Activated CD4-positive, alpha-beta T cell treated with anti-CD3 and anti-CD28 coated beads, Interleukin-2, amount 10 ng/mL, durations not matched to agents 24 days and 14 days (primary cell): ENCODE data around the gene NODAL. TPM values are rescaled to one million over a fixed set of nuclear protein-coding genes. Genes with fewer than 3 reads are reported as not detected.

Experiments used
- DNase-seq: peaks from one replicate; pipeline ENCODE4 v3.0.0; 2022
- H3K27ac Mint-ChIP-seq: one replicate; pipeline ENCODE4 v1.8.0; 2022; ENCODE audit warnings: mild to moderate bottlenecking, mixed read lengths
- H3K27me3 Mint-ChIP-seq: one replicate; pipeline ENCODE4 v1.8.0; 2022; ENCODE audit warnings: mixed read lengths
- H3K36me3 Mint-ChIP-seq: one replicate; pipeline ENCODE4 v1.8.0; 2022; ENCODE audit warnings: low read depth, mild to moderate bottlenecking, mixed read lengths
- H3K4me1 Mint-ChIP-seq: one replicate; pipeline ENCODE4 v1.8.0; 2021; ENCODE audit warnings: mixed read lengths
- H3K4me3 Mint-ChIP-seq: one replicate; pipeline ENCODE4 v1.8.0; 2022; ENCODE audit warnings: mild to moderate bottlenecking, moderate library complexity, mixed read lengths
- H3K9me3 Mint-ChIP-seq: one replicate; pipeline ENCODE4 v1.8.0; 2021; ENCODE audit warnings: mixed read lengths
- intact Hi-C: fragments of 100-400 bp; cut with micrococcal nuclease; formaldehyde crosslinking; loops from one replicate; pipeline ENCODE4 v1.15.1; 2023
- total RNA-seq: library from RNA; stranded (reverse); gene quantifications from 2 replicates; pipeline ENCODE4 v1.2.3, GENCODE V29; 2022

Gene NODAL
- total RNA-seq, 1 donor from 2014 or later, result not detected

- peaks cover 40% of the 10 kb centered on the region for H3K4me1 Mint-ChIP-seq
- H3K27me3 Mint-ChIP-seq, result no peaks in the 10 kb centered on the region
- H3K9me3 Mint-ChIP-seq, result no peaks in the 10 kb centered on the region
- intact Hi-C loops, result loop anchor here (2.0 kb wide), 1 partner anchor 74 kb away; the partner anchor contains the start of gene PALD1
- peak; percentile 83 for DNase-seq
- peak overlapping the region; percentile 96 for H3K27ac Mint-ChIP-seq
- H3K36me3 Mint-ChIP-seq, result peaks cover 18% of the 10 kb centered on the region
- peak overlapping the region; percentile 98 for H3K4me3 Mint-ChIP-seq
These were observed 36.2 kb downstream of the NODAL start for GRCh38 chr10:70405037-70405824.

DNA sequence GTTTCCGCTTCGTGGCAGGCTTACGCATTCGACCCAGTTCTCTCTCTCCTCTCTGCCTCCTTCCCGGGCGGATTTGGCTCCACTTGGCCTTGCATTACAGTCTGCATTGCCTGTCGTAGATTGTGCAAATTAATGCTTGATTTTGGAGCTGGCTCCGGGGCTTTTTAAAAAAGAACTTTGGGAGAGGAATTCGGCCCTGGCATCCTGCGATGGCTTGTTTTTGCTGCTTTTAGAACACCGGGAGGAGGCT lies 36.8 kb downstream of the NODAL start:
- no peak for DNase-seq
- H3K9me3 Mint-ChIP-seq, result no peaks in the 10 kb centered on the region
- H3K36me3 Mint-ChIP-seq, result peaks cover 16% of the 10 kb centered on the region
- H3K27ac Mint-ChIP-seq, result peak overlapping the region; percentile 96
- peak overlapping the region; percentile 98 for H3K4me3 Mint-ChIP-seq
- peaks cover 39% of the 10 kb centered on the region for H3K4me1 Mint-ChIP-seq
- H3K27me3 Mint-ChIP-seq, result no peaks in the 10 kb centered on the region
- intact Hi-C loops, result loop anchor here (1.0 to 2.0 kb wide), 4 partner anchors 22 to 258 kb away; partner anchors contain the start of genes LRRC20, PALD1, PPA1 and TYSND1

GRCh38 chr10:70404036-70404786 lies 37.3 kb downstream of the NODAL start, which contains the start of gene EIF4EBP2:
EIF4EBP2 (plus strand) TSS chr10:70404145; CDS start chr10:70404402, 257 bp downstream.
- peak within 1 kb of the TSS; percentile 96 for H3K27ac Mint-ChIP-seq
- intact Hi-C loops, result loop anchor here (1.0 to 2.0 kb wide), 4 partner anchors 22 to 258 kb away; partner anchors contain the start of genes LRRC20, PALD1, PPA1 and TYSND1
- peaks cover 2% of the 10 kb centered on the region for H3K27me3 Mint-ChIP-seq
- no peaks in the 10 kb centered on the region for H3K9me3 Mint-ChIP-seq
- peaks cover 14% of the 10 kb centered on the region for H3K36me3 Mint-ChIP-seq
- DNase-seq, result peak; percentile 100
- peak within 1 kb of the TSS; percentile 98 for H3K4me3 Mint-ChIP-seq
- peaks cover 36% of the 10 kb centered on the region for H3K4me1 Mint-ChIP-seq

DNA sequence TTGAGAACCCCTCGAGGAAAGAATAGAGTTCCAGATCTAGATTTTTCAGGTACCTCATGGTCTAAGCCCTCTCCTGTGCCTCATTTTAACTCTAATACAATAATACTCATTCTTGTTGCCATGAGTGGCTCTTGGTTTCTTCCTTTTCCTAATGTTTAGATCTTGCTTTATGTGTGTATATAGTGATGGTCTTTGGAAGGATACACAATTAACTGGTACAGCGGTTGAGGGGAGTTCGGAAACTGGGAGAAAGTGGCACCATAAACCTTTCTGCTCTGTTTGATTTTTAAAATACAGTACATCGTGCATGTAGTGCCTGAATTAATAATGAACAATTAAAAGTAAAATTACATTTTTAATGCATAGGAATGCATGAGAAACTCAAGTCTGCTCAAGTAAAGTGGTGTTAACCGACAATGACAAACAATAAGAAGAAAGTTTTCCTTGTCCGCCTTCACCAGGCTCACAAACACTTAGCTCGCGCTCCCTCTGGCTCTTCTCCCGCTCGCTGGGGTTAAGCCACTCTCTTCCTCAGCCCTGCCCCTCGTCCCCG lies 37.9 kb downstream of the NODAL start:
- H3K9me3 Mint-ChIP-seq, result no peaks in the 10 kb centered on the region
- intact Hi-C loops, result loop anchor here (1.0 to 2.0 kb wide), 4 partner anchors 21 to 257 kb away; partner anchors contain the start of genes LRRC20, PALD1, PPA1 and TYSND1

GRCh38 chr10:70399177-70399576 lies 42.3 kb downstream of the NODAL start:
- Mint-ChIP-seq H3K27me3 (peaks cover 7% of the 10 kb centered on the region), H3K27ac (no peak overlapping the region)

More for the DNA sequence above, 37.9 kb downstream of the NODAL start:
- Mint-ChIP-seq H3K4me3 (peak overlapping the region; percentile 98), H3K4me1 (peaks cover 31% of the 10 kb centered on the region), H3K27ac (peak overlapping the region; percentile 78), H3K36me3 (peaks cover 12% of the 10 kb centered on the region), H3K27me3 (peaks cover 2% of the 10 kb centered on the region)
- no peak for DNase-seq

DNA sequence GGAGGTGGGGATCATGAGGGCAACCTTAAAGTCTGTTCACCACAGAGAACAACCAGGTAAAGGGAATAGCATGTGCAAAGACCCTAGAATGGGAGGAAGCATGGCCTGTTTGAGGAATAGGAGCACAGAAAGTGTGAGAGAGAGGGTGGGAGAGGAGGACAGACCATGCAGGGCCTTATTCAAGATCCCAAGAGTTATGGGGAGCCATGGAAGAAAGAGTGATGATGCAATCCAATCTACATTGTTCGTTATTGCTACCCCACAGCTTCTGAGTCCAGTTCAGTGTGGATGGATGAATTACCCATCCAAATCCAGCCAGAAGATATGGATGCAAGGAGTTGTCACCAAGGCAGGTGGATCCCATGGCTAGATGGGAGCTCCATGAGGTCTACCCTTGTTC lies 45.3 kb downstream of the NODAL start:
- no peaks in the 10 kb centered on the region for H3K9me3 Mint-ChIP-seq
- no peak overlapping the region for H3K27ac Mint-ChIP-seq
- intact Hi-C loops, result no loop called here
- H3K4me1 Mint-ChIP-seq, result no peaks in the 10 kb centered on the region
- peaks cover 16% of the 10 kb centered on the region for H3K27me3 Mint-ChIP-seq
- H3K36me3 Mint-ChIP-seq, result no peaks in the 10 kb centered on the region
- no peak for DNase-seq
- no peak overlapping the region for H3K4me3 Mint-ChIP-seq

More at GRCh38 chr10:70399177-70399576, 42.3 kb downstream of the NODAL start:
- no peak overlapping the region for H3K4me3 Mint-ChIP-seq
- H3K9me3 Mint-ChIP-seq, result no peaks in the 10 kb centered on the region
- no peak for DNase-seq
- intact Hi-C loops, result no loop called here
- H3K36me3 Mint-ChIP-seq, result no peaks in the 10 kb centered on the region
- H3K4me1 Mint-ChIP-seq, result peaks cover 10% of the 10 kb centered on the region

DNA sequence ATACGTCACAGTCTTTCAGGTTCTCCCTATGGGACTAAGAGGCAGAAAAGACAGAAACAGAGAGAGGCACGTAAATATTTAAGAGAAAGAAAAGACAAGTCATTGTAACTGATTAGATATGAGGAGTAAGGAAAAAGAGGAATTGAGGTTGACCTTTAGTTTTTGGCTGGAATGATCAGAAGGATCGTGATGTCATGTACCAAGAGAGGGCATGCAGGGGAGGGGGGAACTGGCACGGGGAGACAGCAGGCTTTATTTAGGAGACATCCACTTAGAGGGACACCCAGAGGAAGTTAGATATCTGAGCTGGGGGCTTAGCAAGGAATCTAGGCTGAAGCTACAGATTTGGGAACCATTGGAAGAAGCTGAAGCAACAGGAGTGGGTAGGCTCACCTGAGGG lies 49.8 kb downstream of the NODAL start:
- H3K4me3 Mint-ChIP-seq, result no peak overlapping the region
- H3K4me1 Mint-ChIP-seq, result peaks cover 2% of the 10 kb centered on the region
- intact Hi-C loops, result no loop called here
- peaks cover 24% of the 10 kb centered on the region for H3K27me3 Mint-ChIP-seq
- no peaks in the 10 kb centered on the region for H3K9me3 Mint-ChIP-seq
- H3K27ac Mint-ChIP-seq, result no peak overlapping the region
- DNase-seq, result no peak
- no peaks in the 10 kb centered on the region for H3K36me3 Mint-ChIP-seq

Other genes with a start within 250 kb of the NODAL start
- 413 and 424 TPM in 2 replicates for gene PPA1, start 208.3 kb downstream of the NODAL start, total RNA-seq
- not detected in 2 replicates for gene NPFFR1, start 157.7 kb downstream of the NODAL start, total RNA-seq
- 17.2 and 18.7 TPM in 2 replicates for gene LRRC20, start 59.1 kb downstream of the NODAL start, total RNA-seq
- 37.6 and 38.3 TPM in 2 replicates for gene EIF4EBP2, start 37.5 kb downstream of the NODAL start, total RNA-seq
- 1.9 and 2.1 TPM in 2 replicates for gene PALD1, start 37.1 kb upstream of the NODAL start, total RNA-seq
- 76.5 and 79.9 TPM in 2 replicates for gene PRF1, start 161.1 kb upstream of the NODAL start, total RNA-seq
- gene ADAMTS14, start 230.8 kb upstream of the NODAL start, total RNA-seq, result 0.33 and 0.52 TPM in 2 replicates